Mammary epithelial cell (primary cell): ENCODE results near the gene HSPA9.

Source experiments
- CTCF ChIP-seq, 2 donors: IDR thresholded peaks in 1 of 2; conservative IDR thresholded peaks in 1 of 2; 2 replicates each; pipeline ENCODE4 v1.5.1; 2011 to 2012; ENCODE audit warnings: inconsistent platforms in 2 of 2, low read length in 2 of 2, mild to moderate bottlenecking in 2 of 2, control low read depth in 1 of 2, low read depth in 1 of 2; ENCODE audit not compliant: insufficient read depth in 1 of 2; ENCODE audit errors: extremely low read depth in 1 of 2
- EZH2 ChIP-seq: IDR thresholded peaks from 2 replicates; pipeline ENCODE4 v1.6.1; 2012; ENCODE audit warnings: low read length, inconsistent platforms, borderline replicate concordance

- TF ChIP-seq CTCF (conservative IDR thresholded peaks at IDR 0.05 in 1 of 2, IDR thresholded peaks at IDR 0.05 in 1 of 2; ENCODE audit: extremely low read depth in 1 of 2, insufficient read depth in 1 of 2, low read depth in 1 of 2, low read length in 2 of 2) (no peak), EZH2 (no peak)
Observed at GRCh38 chr5:138585157-138585556, 10.0 kb upstream of the HSPA9 start.
